Panc1 (cell line): ENCODE data around the gene ZNF800. TPM values are rescaled to one million over a fixed set of nuclear protein-coding genes. Genes with fewer than 3 reads are reported as not detected.

Experiments used
- ATAC-seq: fragments of 200-7000 bp; cut with Tn5 transposase; 2 replicates; pipeline ENCODE4 v1.9.1; 2020; ENCODE audit warnings: mild to moderate bottlenecking, moderate library complexity
- BruUV-seq: library from RNA; stranded (reverse); fragments of 400-500 nt; replicated peaks from 2 replicates; lab custom pipeline; 2021; lab: Mats Ljungman, UMichigan
- CTCF ChIA-PET: fragments of 300-600 bp; sonication (Branson Sonifier 250); formaldehyde crosslinking; loops from one replicate; lab custom pipeline; 2022; ENCODE audit warnings: antibody characterized with exemption; lab: Charles Lee
- POLR2A ChIA-PET: fragments of 300-600 bp; sonication (Branson Sonifier 250); formaldehyde crosslinking; loops from one replicate; lab custom pipeline; 2022; ENCODE audit warnings: antibody characterized with exemption; lab: Charles Lee
- DNase-seq: peaks from one replicate; pipeline ENCODE4 v3.0.0-alpha.2; 2010; ENCODE audit warnings: low read depth, low spot score
- H3K27ac ChIP-seq: 2 replicates; pipeline ENCODE4 v1.5.1; 2011; ENCODE audit warnings: mild to moderate bottlenecking, low read length, inconsistent platforms
- H3K27me3 ChIP-seq: fragments of 200-500 bp; sonication (Bioruptor generic); 2 replicates; pipeline ENCODE4 v1.6.0; 2014; ENCODE audit warnings: low read length, inconsistent platforms; ENCODE audit not compliant: control insufficient read depth, insufficient read depth
- H3K36me3 ChIP-seq: fragments of 200-500 bp; sonication (Bioruptor generic); 2 replicates; pipeline ENCODE4 v1.5.1; 2014; ENCODE audit warnings: inconsistent platforms, mild to moderate bottlenecking, low read length, moderate library complexity; ENCODE audit not compliant: control insufficient read depth, insufficient read depth
- H3K4me1 ChIP-seq: 2 replicates; pipeline ENCODE4 v1.5.1; 2011; ENCODE audit warnings: inconsistent platforms, mild to moderate bottlenecking, low read length, moderate library complexity; ENCODE audit not compliant: control insufficient read depth, insufficient read depth
- H3K4me3 ChIP-seq, 2 experiments: 2 replicates each; pipeline ENCODE4 v1.5.1; 2011 to 2012; ENCODE audit warnings: low read depth in 2 of 2, low read length in 2 of 2, mild to moderate bottlenecking in 2 of 2, inconsistent platforms in 1 of 2, moderate library complexity in 1 of 2
- H3K9me3 ChIP-seq: fragments of 200-500 bp; sonication (Bioruptor generic); 2 replicates; pipeline ENCODE4 v1.5.1; 2014; ENCODE audit warnings: low read depth, mild to moderate bottlenecking, inconsistent platforms, low read length, moderate library complexity; ENCODE audit not compliant: control insufficient read depth, insufficient read depth
- POLR2AphosphoS5 ChIP-seq: IDR thresholded peaks from 2 replicates; pipeline ENCODE4 v1.6.1; 2012; ENCODE audit warnings: mild to moderate bottlenecking, low read depth, low read length, moderate library complexity
- SIN3A ChIP-seq: IDR thresholded peaks from 2 replicates; pipeline ENCODE4 v1.6.1; 2012; ENCODE audit warnings: low read depth, mild to moderate bottlenecking, low read length, moderate library complexity, borderline replicate concordance; ENCODE audit not compliant: insufficient read depth
- TCF7L2 ChIP-seq: IDR thresholded peaks from 2 replicates; pipeline ENCODE4 v1.6.1; 2011; ENCODE audit warnings: mild to moderate bottlenecking, low read depth, low read length, inconsistent platforms
- in situ Hi-C: cut with HindIII; loops from 2 replicates; pipeline ENCODE4 v1.10.0; 2016; ENCODE audit warnings: low sequenced_read_pairs, low pct_unique_long_range_greater_than_20kb
- intact Hi-C: fragments of 100-400 bp; cut with micrococcal nuclease; formaldehyde crosslinking; loops from one replicate; pipeline ENCODE4 v1.10.0; 2022; ENCODE audit not compliant: unreplicated experiment
- total RNA-seq: library from RNA; stranded (reverse); gene quantifications from one replicate; pipeline ENCODE4 v1.2.1, GENCODE V29; 2021; ENCODE audit not compliant: unreplicated experiment
- TF ChIP-seq, protein P1 (sequence below): fragments of 450-650 bp; IDR thresholded peaks from 2 replicates; pipeline ENCODE4 v1.5.1; 2017; ENCODE audit warnings: mild to moderate bottlenecking
- TF ChIP-seq, protein P2 (sequence below), 2 experiments: IDR thresholded peaks; 2 replicates each; pipeline ENCODE4 v1.6.1; 2011 to 2012; ENCODE audit warnings: low read depth in 2 of 2, control low read depth in 1 of 2, low read length in 1 of 2, mild to moderate bottlenecking in 1 of 2, moderate library complexity in 1 of 2; ENCODE audit not compliant: insufficient read depth in 1 of 2

ZNF800 gene
- total RNA-seq, 1 experiment from 2014 or later: 26.0 TPM

DNA sequence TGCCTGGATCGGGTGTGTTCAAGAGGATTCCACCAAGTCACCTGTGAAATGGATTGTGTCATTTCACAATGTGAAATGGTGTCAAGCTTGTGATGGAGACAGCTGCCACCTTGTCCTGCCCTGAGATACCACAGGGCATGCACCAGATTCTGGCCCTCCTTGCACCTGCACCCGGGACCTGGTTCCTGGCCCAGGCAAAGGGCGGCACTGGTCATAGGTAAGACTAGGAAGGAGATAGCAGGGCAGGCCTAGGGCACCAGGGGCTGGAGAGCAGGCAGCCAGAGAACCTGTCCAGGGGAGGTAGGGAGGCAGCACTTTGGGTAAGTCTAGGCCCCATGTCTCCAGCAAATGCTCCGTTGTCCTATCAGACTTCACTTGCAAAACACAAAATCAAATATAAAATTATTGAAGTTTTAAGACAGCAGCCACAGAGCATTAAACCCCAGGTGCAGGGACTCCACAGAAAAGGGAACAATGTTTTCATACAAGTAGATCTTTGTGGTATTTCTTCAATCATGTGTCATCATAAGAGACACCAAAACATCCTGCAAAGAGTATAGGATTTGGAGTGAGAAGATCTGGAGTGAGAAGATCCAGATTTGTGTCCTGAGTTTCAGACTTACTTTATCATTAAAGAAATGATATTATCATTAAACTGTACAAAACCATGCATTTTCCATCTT lies 22.7 kb upstream of the ZNF800 start:
- intact Hi-C loops: no loop called here
- H3K4me1 ChIP-seq: no peaks in the 10 kb centered on the region
- no peak for ATAC-seq

DNA sequence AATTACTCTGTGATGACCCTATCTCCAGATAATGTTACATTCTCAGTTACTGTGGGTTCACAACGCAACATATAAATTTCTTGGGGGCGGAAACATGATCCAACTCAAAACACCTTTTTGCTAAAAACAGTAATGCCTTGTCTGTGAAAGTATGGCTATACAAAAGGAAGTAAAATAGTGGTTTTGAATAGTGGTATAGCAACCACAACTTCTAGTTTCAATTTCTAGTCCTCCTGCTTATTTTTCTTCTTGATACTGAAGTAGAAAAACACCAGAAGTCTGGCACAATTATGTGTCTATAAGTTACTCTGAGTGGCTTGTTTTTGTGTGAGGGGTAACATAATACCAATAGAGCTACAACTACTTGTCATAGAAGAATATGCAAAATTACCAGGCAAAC lies 21.5 kb upstream of the ZNF800 start:
- no TSS peak for BruUV-seq
- Histone ChIP-seq H3K4me1 (no peaks in the 10 kb centered on the region), H3K4me3 (no peak overlapping the region), H3K27ac (no peak overlapping the region), H3K27me3 (peaks cover 13% of the 10 kb centered on the region), H3K9me3 (no peaks in the 10 kb centered on the region), H3K36me3 (no peaks in the 10 kb centered on the region)
- CTCF ChIA-PET: no interaction called here
- TF ChIP-seq, protein P1, sequence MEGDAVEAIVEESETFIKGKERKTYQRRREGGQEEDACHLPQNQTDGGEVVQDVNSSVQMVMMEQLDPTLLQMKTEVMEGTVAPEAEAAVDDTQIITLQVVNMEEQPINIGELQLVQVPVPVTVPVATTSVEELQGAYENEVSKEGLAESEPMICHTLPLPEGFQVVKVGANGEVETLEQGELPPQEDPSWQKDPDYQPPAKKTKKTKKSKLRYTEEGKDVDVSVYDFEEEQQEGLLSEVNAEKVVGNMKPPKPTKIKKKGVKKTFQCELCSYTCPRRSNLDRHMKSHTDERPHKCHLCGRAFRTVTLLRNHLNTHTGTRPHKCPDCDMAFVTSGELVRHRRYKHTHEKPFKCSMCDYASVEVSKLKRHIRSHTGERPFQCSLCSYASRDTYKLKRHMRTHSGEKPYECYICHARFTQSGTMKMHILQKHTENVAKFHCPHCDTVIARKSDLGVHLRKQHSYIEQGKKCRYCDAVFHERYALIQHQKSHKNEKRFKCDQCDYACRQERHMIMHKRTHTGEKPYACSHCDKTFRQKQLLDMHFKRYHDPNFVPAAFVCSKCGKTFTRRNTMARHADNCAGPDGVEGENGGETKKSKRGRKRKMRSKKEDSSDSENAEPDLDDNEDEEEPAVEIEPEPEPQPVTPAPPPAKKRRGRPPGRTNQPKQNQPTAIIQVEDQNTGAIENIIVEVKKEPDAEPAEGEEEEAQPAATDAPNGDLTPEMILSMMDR: no peak
- TF ChIP-seq, protein P2, sequence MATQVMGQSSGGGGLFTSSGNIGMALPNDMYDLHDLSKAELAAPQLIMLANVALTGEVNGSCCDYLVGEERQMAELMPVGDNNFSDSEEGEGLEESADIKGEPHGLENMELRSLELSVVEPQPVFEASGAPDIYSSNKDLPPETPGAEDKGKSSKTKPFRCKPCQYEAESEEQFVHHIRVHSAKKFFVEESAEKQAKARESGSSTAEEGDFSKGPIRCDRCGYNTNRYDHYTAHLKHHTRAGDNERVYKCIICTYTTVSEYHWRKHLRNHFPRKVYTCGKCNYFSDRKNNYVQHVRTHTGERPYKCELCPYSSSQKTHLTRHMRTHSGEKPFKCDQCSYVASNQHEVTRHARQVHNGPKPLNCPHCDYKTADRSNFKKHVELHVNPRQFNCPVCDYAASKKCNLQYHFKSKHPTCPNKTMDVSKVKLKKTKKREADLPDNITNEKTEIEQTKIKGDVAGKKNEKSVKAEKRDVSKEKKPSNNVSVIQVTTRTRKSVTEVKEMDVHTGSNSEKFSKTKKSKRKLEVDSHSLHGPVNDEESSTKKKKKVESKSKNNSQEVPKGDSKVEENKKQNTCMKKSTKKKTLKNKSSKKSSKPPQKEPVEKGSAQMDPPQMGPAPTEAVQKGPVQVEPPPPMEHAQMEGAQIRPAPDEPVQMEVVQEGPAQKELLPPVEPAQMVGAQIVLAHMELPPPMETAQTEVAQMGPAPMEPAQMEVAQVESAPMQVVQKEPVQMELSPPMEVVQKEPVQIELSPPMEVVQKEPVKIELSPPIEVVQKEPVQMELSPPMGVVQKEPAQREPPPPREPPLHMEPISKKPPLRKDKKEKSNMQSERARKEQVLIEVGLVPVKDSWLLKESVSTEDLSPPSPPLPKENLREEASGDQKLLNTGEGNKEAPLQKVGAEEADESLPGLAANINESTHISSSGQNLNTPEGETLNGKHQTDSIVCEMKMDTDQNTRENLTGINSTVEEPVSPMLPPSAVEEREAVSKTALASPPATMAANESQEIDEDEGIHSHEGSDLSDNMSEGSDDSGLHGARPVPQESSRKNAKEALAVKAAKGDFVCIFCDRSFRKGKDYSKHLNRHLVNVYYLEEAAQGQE (IDR thresholded peaks at IDR 0.05; ENCODE audit: insufficient read depth in 1 of 2, low read depth in 2 of 2, low read length in 1 of 2): no peak
- TF ChIP-seq TCF7L2 (no peak), POLR2AphosphoS5 (no peak), SIN3A (no peak)
- intact Hi-C loops: no loop called here
- POLR2A ChIA-PET: no interaction called here
- no peak for DNase-seq
- in situ Hi-C loops: no loop called here
- no peak for ATAC-seq

More for the DNA sequence above, 22.7 kb upstream of the ZNF800 start:
- H3K9me3 ChIP-seq: no peaks in the 10 kb centered on the region
- ChIA-PET POLR2A (no interaction called here), CTCF (no interaction called here)
- H3K4me3 ChIP-seq: no peak overlapping the region
- H3K36me3 ChIP-seq: no peaks in the 10 kb centered on the region
- DNase-seq: no peak
- peaks cover 13% of the 10 kb centered on the region for H3K27me3 ChIP-seq
- TF ChIP-seq, protein P1: no peak
- no peak for TF ChIP-seq TCF7L2
- TF ChIP-seq POLR2AphosphoS5: no peak
- no peak for TF ChIP-seq SIN3A
- TF ChIP-seq, protein P2 (IDR thresholded peaks at IDR 0.05; ENCODE audit: insufficient read depth in 1 of 2, low read depth in 2 of 2, low read length in 1 of 2): no peak
- no TSS peak for BruUV-seq
- in situ Hi-C loops: no loop called here
- H3K27ac ChIP-seq: no peak overlapping the region
